Sigmoid colon (tissue), 4 donors: ENCODE data around the gene ZMIZ1.

Experiments
- CTCF ChIP-seq, 4 experiments: fragments of 450-650 bp in 3 of 4; fragments of 200-600 bp in 1 of 4; IDR thresholded peaks; one replicate each; pipeline ENCODE4 v1.5.1; 2016 to 2019; ENCODE audit warnings: antibody characterized with exemption in 4 of 4, mild to moderate bottlenecking in 3 of 4, moderate library complexity in 2 of 4
- EP300 ChIP-seq, 4 donors: sonication (generic); formaldehyde crosslinking; IDR thresholded peaks; one replicate each; pipeline ENCODE4 v1.6.1; 2017; ENCODE audit warnings: antibody characterized with exemption in 4 of 4
- POLR2AphosphoS5 ChIP-seq, 4 donors: sonication (generic); formaldehyde crosslinking; IDR thresholded peaks; one replicate each; pipeline ENCODE4 v1.6.1; 2017; ENCODE audit warnings: antibody characterized with exemption in 4 of 4

DNA sequence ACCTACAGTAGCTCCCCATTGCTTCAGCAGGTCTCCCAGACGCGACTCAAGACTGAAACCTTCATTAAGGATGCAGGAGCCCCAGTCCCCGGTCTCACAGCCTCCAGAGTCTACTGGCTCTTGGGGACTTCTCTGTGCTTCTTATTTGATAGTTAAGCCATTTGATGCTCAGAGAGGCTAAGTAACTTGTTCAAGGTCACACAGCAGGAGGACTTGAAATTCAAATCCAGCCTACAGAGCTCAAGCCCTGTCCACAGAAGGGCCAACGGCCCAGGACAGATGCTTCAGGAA lies 21.2 kb upstream of the ZMIZ1 start:
- TF ChIP-seq CTCF (IDR thresholded peaks at IDR 0.05) (no peak), EP300 (IDR thresholded peaks at IDR 0.05) (no peak), POLR2AphosphoS5 (IDR thresholded peaks at IDR 0.05) (no peak)
